GM23338 (cell line): ENCODE measurements around the gene GLIS2. TPM values are rescaled to one million over a fixed set of nuclear protein-coding genes. Genes with fewer than 3 reads are reported as not detected.

Experiments used
- ATAC-seq: fragments of 200-7000 bp; cut with Tn5 transposase; 3 replicates; pipeline ENCODE4 v1.9.1; 2020
- DNase-seq: peaks from one replicate; pipeline ENCODE4 v3.0.0-alpha.2; 2015; ENCODE audit warnings: low spot score
- H2AFZ ChIP-seq: fragments of 200-600 bp; sonication (generic); 2 replicates; pipeline ENCODE4 v1.8.0; 2016; ENCODE audit warnings: antibody characterized with exemption, mild to moderate bottlenecking, moderate library complexity
- H3F3A ChIP-seq: fragments of 200-600 bp; sonication (generic); replicated peaks from 2 replicates; pipeline ENCODE4 v1.8.0; 2017; ENCODE audit warnings: antibody characterized with exemption, mixed run types, low read depth
- H3K27ac ChIP-seq: fragments of 200-600 bp; sonication (generic); 2 replicates; pipeline ENCODE4 v1.6.1; 2016; ENCODE audit warnings: low read depth
- H3K27me3 ChIP-seq: fragments of 200-600 bp; sonication (generic); 2 replicates; pipeline ENCODE4 v1.8.0; 2016; ENCODE audit warnings: mild to moderate bottlenecking, mixed run types, moderate library complexity; ENCODE audit not compliant: insufficient read depth
- H3K36me3 ChIP-seq: fragments of 200-600 bp; sonication (generic); 2 replicates; pipeline ENCODE4 v1.8.0; 2016; ENCODE audit warnings: mild to moderate bottlenecking; ENCODE audit not compliant: insufficient read depth
- H3K4me1 ChIP-seq: fragments of 200-600 bp; sonication (generic); 2 replicates; pipeline ENCODE4 v1.8.0; 2016; ENCODE audit warnings: mild to moderate bottlenecking, moderate library complexity; ENCODE audit not compliant: insufficient read depth
- H3K4me2 ChIP-seq: fragments of 200-600 bp; sonication (generic); 2 replicates; pipeline ENCODE4 v1.7.1; 2017; ENCODE audit warnings: mixed run types
- H3K4me3 ChIP-seq: fragments of 200-600 bp; sonication (generic); 2 replicates; pipeline ENCODE4 v1.6.1; 2016; ENCODE audit warnings: mixed run types
- H3K79me2 ChIP-seq: fragments of 200-600 bp; sonication (generic); replicated peaks from 2 replicates; pipeline ENCODE4 v1.8.0; 2017; ENCODE audit warnings: mild to moderate bottlenecking; ENCODE audit not compliant: insufficient read depth
- H3K9me2 ChIP-seq: fragments of 200-600 bp; sonication (generic); 2 replicates; pipeline ENCODE4 v1.8.0; 2017; ENCODE audit not compliant: insufficient read depth
- H4K20me1 ChIP-seq: fragments of 200-600 bp; sonication (generic); replicated peaks from 2 replicates; pipeline ENCODE4 v1.8.0; 2017; ENCODE audit warnings: mild to moderate bottlenecking; ENCODE audit not compliant: insufficient read depth
- H3K27ac Mint-ChIP-seq: 2 replicates; pipeline ENCODE4 v1.8.0; 2020; ENCODE audit warnings: inconsistent platforms, mild to moderate bottlenecking, moderate library complexity, mixed read lengths
- H3K27me3 Mint-ChIP-seq: 3 replicates; pipeline ENCODE4 v1.8.0; 2022; ENCODE audit warnings: low read depth, mild to moderate bottlenecking, moderate library complexity, mixed read lengths, inconsistent platforms; ENCODE audit not compliant: insufficient read depth, poor library complexity
- H3K36me3 Mint-ChIP-seq: 3 replicates; pipeline ENCODE4 v1.8.0; 2021; ENCODE audit warnings: low read depth, mild to moderate bottlenecking, inconsistent platforms, moderate library complexity, mixed read lengths
- H3K4me1 Mint-ChIP-seq: 3 replicates; pipeline ENCODE4 v1.8.0; 2020; ENCODE audit warnings: mild to moderate bottlenecking, inconsistent platforms, mixed read lengths
- H3K4me3 Mint-ChIP-seq: 3 replicates; pipeline ENCODE4 v1.8.0; 2021; ENCODE audit warnings: moderate library complexity, mild to moderate bottlenecking, inconsistent platforms, mixed read lengths
- H3K9me3 Mint-ChIP-seq: 3 replicates; pipeline ENCODE4 v1.8.0; 2020; ENCODE audit warnings: moderate library complexity, mild to moderate bottlenecking, inconsistent platforms, mixed read lengths
- JUNB ChIP-seq: IDR thresholded peaks from one replicate; pipeline ENCODE4 v1.6.1; 2016; ENCODE audit warnings: antibody characterized with exemption; ENCODE audit not compliant: unreplicated experiment
- ZNF114 ChIP-seq: fragments of 250-450 bp; sonication (Bioruptor Pico); IDR thresholded peaks from 2 replicates; pipeline ENCODE4 v1.5.0; 2020; ENCODE audit warnings: mild to moderate bottlenecking, moderate library complexity
- polyA plus RNA-seq: library from polyadenylated mRNA; unstranded; fragments of >200 nt; fragmentation: Nextera tagmentation; extraction: Ambion mirVana; gene quantifications from 2 replicates; pipeline ENCODE4 v1.2.1, GENCODE V29; 2016
- total RNA-seq: library from RNA; depleted of rRNA; stranded (reverse); fragments of >200 nt; shearing (Covaris generic); gene quantifications from 2 replicates; pipeline ENCODE4 v1.2.3, GENCODE V29; 2014
- TF ChIP-seq, protein P1 (sequence below), 2 experiments: fragments of 200-600 bp in 1 of 2; sonication (generic) in 1 of 2; conservative IDR thresholded peaks; 2 replicates each; pipeline versions ENCODE4 v1.5.1 to v1.6.1; 2016 to 2017; ENCODE audit warnings: antibody characterized with exemption in 2 of 2, low read depth in 2 of 2, mild to moderate bottlenecking in 2 of 2, moderate library complexity in 1 of 2
- TF ChIP-seq, protein P2 (sequence below): fragments of 250-450 bp; sonication (Bioruptor Pico); IDR thresholded peaks from 2 replicates; pipeline ENCODE4 v1.5.0; 2020; ENCODE audit warnings: mild to moderate bottlenecking, moderate library complexity

GLIS2 gene
- total and polyA plus RNA-seq, 2 experiments from 2014 or later = 8.2 to 10.2 TPM

DNA sequence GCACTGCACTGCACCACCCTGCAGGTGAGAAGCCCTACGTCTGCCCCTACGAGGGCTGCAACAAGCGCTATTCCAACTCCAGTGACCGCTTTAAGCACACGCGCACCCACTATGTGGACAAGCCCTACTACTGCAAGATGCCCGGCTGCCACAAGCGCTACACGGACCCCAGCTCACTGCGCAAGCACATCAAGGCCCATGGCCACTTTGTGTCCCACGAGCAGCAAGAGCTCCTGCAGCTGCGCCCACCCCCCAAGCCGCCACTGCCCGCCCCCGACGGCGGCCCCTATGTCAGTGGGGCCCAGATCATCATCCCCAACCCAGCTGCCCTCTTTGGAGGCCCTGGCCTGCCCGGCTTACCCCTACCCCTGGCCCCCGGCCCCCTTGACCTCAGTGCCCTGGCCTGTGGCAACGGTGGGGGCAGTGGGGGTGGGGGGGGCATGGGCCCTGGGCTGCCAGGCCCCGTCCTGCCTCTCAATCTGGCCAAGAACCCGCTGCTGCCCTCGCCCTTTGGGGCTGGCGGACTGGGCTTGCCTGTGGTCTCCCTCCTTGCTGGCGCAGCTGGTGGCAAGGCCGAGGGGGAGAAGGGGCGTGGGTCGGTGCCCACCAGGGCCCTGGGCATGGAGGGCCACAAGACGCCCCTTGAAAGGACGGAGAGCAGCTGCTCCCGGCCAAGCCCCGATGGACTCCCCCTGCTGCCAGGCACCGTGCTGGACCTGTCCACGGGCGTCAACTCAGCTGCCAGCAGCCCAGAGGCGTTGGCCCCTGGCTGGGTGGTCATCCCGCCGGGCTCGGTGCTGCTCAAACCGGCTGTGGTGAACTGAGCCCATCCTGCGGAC, 21.1 kb downstream of the GLIS2 start:
- Mint-ChIP-seq H3K27ac (no peak overlapping the region), H3K4me1 (peaks cover 2% of the 10 kb centered on the region; the same call in 1 of the 3 replicates), H3K36me3 (peaks cover 19% of the 10 kb centered on the region; the same call in 2 of the 3 replicates), H3K27me3 (peaks cover 10% of the 10 kb centered on the region), H3K9me3 (no peaks in the 10 kb centered on the region), H3K4me3 (no peak overlapping the region)
- Histone ChIP-seq H3K27me3 (no peaks in the 10 kb centered on the region), H3K9me2 (no peaks in the 10 kb centered on the region), H4K20me1 (peaks cover 12% of the 10 kb centered on the region), H3K4me3 (no peak overlapping the region), H2AFZ (no peak overlapping the region), H3K79me2 (peaks cover 7% of the 10 kb centered on the region), H3F3A (peaks cover 22% of the 10 kb centered on the region; the same call in 1 of the 2 replicates), H3K4me1 (no peaks in the 10 kb centered on the region), H3K4me2 (no peak overlapping the region), H3K27ac (no peak overlapping the region), H3K36me3 (no peaks in the 10 kb centered on the region; the same call in 1 of the 2 replicates)
- ATAC-seq (no peak), DNase-seq (no peak)
- TF ChIP-seq, protein P1, sequence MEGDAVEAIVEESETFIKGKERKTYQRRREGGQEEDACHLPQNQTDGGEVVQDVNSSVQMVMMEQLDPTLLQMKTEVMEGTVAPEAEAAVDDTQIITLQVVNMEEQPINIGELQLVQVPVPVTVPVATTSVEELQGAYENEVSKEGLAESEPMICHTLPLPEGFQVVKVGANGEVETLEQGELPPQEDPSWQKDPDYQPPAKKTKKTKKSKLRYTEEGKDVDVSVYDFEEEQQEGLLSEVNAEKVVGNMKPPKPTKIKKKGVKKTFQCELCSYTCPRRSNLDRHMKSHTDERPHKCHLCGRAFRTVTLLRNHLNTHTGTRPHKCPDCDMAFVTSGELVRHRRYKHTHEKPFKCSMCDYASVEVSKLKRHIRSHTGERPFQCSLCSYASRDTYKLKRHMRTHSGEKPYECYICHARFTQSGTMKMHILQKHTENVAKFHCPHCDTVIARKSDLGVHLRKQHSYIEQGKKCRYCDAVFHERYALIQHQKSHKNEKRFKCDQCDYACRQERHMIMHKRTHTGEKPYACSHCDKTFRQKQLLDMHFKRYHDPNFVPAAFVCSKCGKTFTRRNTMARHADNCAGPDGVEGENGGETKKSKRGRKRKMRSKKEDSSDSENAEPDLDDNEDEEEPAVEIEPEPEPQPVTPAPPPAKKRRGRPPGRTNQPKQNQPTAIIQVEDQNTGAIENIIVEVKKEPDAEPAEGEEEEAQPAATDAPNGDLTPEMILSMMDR (conservative IDR thresholded peaks at IDR 0.05; ENCODE audit: low read depth in 2 of 2) = no peak
- TF ChIP-seq, protein P2, sequence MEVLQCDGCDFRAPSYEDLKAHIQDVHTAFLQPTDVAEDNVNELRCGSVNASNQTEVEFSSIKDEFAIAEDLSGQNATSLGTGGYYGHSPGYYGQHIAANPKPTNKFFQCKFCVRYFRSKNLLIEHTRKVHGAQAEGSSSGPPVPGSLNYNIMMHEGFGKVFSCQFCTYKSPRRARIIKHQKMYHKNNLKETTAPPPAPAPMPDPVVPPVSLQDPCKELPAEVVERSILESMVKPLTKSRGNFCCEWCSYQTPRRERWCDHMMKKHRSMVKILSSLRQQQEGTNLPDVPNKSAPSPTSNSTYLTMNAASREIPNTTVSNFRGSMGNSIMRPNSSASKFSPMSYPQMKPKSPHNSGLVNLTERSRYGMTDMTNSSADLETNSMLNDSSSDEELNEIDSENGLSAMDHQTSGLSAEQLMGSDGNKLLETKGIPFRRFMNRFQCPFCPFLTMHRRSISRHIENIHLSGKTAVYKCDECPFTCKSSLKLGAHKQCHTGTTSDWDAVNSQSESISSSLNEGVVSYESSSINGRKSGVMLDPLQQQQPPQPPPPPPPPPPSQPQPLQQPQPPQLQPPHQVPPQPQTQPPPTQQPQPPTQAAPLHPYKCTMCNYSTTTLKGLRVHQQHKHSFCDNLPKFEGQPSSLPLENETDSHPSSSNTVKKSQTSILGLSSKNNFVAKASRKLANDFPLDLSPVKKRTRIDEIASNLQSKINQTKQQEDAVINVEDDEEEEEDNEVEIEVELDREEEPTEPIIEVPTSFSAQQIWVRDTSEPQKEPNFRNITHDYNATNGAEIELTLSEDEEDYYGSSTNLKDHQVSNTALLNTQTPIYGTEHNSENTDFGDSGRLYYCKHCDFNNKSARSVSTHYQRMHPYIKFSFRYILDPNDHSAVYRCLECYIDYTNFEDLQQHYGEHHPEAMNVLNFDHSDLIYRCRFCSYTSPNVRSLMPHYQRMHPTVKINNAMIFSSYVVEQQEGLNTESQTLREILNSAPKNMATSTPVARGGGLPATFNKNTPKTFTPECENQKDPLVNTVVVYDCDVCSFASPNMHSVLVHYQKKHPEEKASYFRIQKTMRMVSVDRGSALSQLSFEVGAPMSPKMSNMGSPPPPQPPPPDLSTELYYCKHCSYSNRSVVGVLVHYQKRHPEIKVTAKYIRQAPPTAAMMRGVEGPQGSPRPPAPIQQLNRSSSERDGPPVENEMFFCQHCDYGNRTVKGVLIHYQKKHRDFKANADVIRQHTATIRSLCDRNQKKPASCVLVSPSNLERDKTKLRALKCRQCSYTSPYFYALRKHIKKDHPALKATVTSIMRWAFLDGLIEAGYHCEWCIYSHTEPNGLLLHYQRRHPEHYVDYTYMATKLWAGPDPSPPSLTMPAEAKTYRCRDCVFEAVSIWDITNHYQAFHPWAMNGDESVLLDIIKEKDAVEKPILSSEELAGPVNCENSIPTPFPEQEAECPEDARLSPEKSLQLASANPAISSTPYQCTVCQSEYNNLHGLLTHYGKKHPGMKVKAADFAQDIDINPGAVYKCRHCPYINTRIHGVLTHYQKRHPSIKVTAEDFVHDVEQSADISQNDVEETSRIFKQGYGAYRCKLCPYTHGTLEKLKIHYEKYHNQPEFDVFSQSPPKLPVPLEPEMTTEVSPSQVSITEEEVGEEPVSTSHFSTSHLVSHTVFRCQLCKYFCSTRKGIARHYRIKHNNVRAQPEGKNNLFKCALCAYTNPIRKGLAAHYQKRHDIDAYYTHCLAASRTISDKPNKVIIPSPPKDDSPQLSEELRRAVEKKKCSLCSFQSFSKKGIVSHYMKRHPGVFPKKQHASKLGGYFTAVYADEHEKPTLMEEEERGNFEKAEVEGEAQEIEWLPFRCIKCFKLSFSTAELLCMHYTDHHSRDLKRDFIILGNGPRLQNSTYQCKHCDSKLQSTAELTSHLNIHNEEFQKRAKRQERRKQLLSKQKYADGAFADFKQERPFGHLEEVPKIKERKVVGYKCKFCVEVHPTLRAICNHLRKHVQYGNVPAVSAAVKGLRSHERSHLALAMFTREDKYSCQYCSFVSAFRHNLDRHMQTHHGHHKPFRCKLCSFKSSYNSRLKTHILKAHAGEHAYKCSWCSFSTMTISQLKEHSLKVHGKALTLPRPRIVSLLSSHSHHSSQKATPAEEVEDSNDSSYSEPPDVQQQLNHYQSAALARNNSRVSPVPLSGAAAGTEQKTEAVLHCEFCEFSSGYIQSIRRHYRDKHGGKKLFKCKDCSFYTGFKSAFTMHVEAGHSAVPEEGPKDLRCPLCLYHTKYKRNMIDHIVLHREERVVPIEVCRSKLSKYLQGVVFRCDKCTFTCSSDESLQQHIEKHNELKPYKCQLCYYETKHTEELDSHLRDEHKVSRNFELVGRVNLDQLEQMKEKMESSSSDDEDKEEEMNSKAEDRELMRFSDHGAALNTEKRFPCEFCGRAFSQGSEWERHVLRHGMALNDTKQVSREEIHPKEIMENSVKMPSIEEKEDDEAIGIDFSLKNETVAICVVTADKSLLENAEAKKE (CRISPR knock-in tag) = no peak
- TF ChIP-seq JUNB = no peak
- TF ChIP-seq ZNF114 = no peak
